ENCODE results near the gene EPN3. TPM values are rescaled to one million over a fixed set of nuclear protein-coding genes. Genes with fewer than 3 reads are reported as not detected.

EPN3 gene
- total RNA-seq, 1 donor from 2014 or later, result 9.1 TPM

DNA sequence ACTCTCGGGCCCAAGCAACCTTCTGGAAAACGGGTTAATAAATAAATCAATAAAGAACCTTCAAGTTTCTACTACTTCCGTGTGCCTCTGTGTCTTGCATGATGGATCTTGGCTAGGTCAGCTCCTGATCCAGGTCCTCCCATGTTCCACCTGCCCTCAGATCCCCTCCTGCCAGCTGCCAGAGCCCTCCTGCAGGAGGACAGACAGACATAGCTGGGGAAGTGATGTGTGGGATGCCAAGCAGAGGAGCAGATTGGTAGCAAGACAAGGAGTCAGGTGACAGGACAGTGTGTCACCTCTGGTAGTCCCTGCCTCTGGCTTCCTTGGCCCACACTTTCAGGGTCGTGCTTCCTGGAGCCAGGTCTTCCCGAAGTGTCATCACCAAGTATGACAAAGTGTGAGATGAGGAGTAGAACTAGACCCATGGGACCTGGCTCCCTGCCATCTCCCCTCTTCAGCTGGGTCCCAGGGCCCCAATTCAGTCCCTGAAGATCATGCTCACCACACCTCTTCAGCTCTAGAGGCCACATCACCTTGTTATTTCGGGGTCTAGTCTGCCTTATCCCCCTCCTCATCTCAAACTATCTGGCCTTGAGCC, 1.0 kb upstream of the EPN3 start:
- TF ChIP-seq, protein P1, sequence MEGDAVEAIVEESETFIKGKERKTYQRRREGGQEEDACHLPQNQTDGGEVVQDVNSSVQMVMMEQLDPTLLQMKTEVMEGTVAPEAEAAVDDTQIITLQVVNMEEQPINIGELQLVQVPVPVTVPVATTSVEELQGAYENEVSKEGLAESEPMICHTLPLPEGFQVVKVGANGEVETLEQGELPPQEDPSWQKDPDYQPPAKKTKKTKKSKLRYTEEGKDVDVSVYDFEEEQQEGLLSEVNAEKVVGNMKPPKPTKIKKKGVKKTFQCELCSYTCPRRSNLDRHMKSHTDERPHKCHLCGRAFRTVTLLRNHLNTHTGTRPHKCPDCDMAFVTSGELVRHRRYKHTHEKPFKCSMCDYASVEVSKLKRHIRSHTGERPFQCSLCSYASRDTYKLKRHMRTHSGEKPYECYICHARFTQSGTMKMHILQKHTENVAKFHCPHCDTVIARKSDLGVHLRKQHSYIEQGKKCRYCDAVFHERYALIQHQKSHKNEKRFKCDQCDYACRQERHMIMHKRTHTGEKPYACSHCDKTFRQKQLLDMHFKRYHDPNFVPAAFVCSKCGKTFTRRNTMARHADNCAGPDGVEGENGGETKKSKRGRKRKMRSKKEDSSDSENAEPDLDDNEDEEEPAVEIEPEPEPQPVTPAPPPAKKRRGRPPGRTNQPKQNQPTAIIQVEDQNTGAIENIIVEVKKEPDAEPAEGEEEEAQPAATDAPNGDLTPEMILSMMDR (IDR thresholded peaks at IDR 0.05; ENCODE audit: unreplicated experiment), result no peak
- Mint-ChIP-seq H3K36me3 (ENCODE audit: insufficient read depth) (peaks cover 3% of the 10 kb centered on the region), H3K9me3 (ENCODE audit: low read depth) (no peaks in the 10 kb centered on the region), H3K4me3 (ENCODE audit: low read depth) (no peak overlapping the region), H3K27me3 (peaks cover 24% of the 10 kb centered on the region), H3K4me1 (ENCODE audit: low read depth) (peaks cover 36% of the 10 kb centered on the region), H3K27ac (no peak overlapping the region)
- no peak for DNase-seq (ENCODE audit: low spot score, unreplicated experiment)

- no peak for DNase-seq (ENCODE audit: low spot score, unreplicated experiment)
- Mint-ChIP-seq H3K27me3 (peaks cover 22% of the 10 kb centered on the region), H3K4me3 (ENCODE audit: low read depth) (peak overlapping the region; percentile 75), H3K36me3 (ENCODE audit: insufficient read depth) (peaks cover 5% of the 10 kb centered on the region), H3K27ac (peak overlapping the region; percentile 24), H3K4me1 (ENCODE audit: low read depth) (peaks cover 36% of the 10 kb centered on the region), H3K9me3 (ENCODE audit: low read depth) (no peaks in the 10 kb centered on the region)
- TF ChIP-seq, protein P1 (IDR thresholded peaks at IDR 0.05; ENCODE audit: unreplicated experiment), result no peak
Measured at GRCh38 chr17:50533185-50533584, 650 bp downstream of the EPN3 start.

- no peaks in the 10 kb centered on the region for H3K9me3 Mint-ChIP-seq (ENCODE audit: low read depth)
- peaks cover 18% of the 10 kb centered on the region for H3K27me3 Mint-ChIP-seq
- peak overlapping the region; percentile 75 for H3K4me3 Mint-ChIP-seq (ENCODE audit: low read depth)
- TF ChIP-seq, protein P1 (IDR thresholded peaks at IDR 0.05; ENCODE audit: unreplicated experiment), result no peak
- DNase-seq (ENCODE audit: low spot score, unreplicated experiment), result no peak
- peaks cover 37% of the 10 kb centered on the region for H3K4me1 Mint-ChIP-seq (ENCODE audit: low read depth)
- peaks cover 5% of the 10 kb centered on the region for H3K36me3 Mint-ChIP-seq (ENCODE audit: insufficient read depth)
- H3K27ac Mint-ChIP-seq, result peak overlapping the region; percentile 28
Measured at GRCh38 chr17:50533720-50534148, 1.2 kb downstream of the EPN3 start.

DNA sequence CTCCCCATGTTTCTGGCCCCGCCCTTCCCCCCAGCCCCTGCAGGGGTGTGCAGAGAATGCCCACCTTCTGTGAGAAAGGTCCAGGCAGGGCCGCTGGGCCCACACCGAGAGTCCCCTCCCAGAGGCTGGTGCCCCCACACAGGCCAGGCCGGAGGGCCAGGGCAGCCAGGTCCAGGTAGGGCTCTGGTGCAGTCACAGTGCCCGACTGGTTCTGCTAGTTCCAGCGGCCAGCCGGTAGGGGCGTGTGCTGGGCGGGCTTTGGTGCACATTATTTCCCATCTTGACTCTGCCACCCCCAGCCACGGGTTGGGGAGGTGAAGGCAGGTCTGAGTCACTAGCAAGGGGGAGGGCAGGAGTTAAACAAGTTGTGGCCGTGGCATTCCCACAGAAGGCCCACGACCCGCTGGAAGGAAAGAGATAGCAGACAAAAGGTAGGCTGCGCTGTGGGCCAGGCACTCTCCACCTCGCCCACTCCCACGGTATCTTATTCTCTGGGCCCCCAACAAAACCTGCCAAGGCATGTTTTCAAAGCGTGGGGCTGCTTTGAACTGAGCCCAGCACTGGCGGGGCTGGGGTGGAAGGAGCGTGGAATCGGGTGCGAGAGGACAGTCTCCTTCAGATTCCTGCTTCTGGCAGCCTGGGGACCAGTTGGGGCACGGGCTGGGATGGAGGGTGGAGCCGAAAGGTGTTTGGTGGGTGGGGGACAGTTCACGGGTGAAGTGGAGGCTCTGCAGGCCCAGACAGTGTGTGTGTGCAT, 1.9 kb downstream of the EPN3 start:
- Mint-ChIP-seq H3K36me3 (ENCODE audit: insufficient read depth) (peaks cover 5% of the 10 kb centered on the region), H3K9me3 (ENCODE audit: low read depth) (no peaks in the 10 kb centered on the region), H3K4me3 (ENCODE audit: low read depth) (peak overlapping the region; percentile 75), H3K27me3 (peaks cover 15% of the 10 kb centered on the region), H3K4me1 (ENCODE audit: low read depth) (peaks cover 37% of the 10 kb centered on the region), H3K27ac (peak overlapping the region; percentile 89)
- TF ChIP-seq, protein P1 (IDR thresholded peaks at IDR 0.05; ENCODE audit: unreplicated experiment), result peak; percentile 60
- no peak for DNase-seq (ENCODE audit: low spot score, unreplicated experiment)

DNA sequence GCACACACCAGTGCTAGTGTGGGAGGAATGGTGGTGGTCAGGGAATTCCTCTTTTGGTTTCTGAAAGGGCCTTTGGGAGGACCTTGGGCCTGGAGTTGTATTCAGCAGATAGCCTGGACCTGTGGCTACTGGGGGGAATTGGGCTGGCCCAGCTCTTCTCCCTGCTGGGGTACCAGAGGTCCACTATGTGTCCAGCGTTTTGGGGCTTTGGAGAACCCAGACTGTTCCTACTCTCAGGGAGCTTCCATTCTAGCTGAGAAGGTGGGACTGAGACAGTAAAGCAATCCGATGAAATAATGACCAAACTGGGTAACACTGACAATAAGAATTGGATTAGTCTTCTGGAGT, 2.4 kb downstream of the EPN3 start:
- Mint-ChIP-seq H3K4me1 (ENCODE audit: low read depth) (peaks cover 37% of the 10 kb centered on the region), H3K4me3 (ENCODE audit: low read depth) (peak overlapping the region; percentile 75), H3K27ac (no peak overlapping the region), H3K9me3 (ENCODE audit: low read depth) (no peaks in the 10 kb centered on the region), H3K27me3 (peaks cover 15% of the 10 kb centered on the region), H3K36me3 (ENCODE audit: insufficient read depth) (peaks cover 5% of the 10 kb centered on the region)
- no peak for DNase-seq (ENCODE audit: low spot score, unreplicated experiment)
- TF ChIP-seq, protein P1 (IDR thresholded peaks at IDR 0.05; ENCODE audit: unreplicated experiment), result no peak
